ENCODE results near the gene AHCYL1.

AHCYL1 gene

GRCh38 chr1:109977225-109977624 is 7.3 kb upstream of the AHCYL1 start:
- H3K36me3 Mint-ChIP-seq (ENCODE audit: low read depth): no peaks in the 10 kb centered on the region
- H3K9me3 Mint-ChIP-seq: no peaks in the 10 kb centered on the region
- no peak overlapping the region for H3K4me3 Mint-ChIP-seq
- peaks cover 6% of the 10 kb centered on the region for H3K27me3 Mint-ChIP-seq (ENCODE audit: low read depth)
- no peak for TF ChIP-seq CTCF (IDR thresholded peaks at IDR 0.05; ENCODE audit: unreplicated experiment in 3 of 3)
- no peak overlapping the region for H3K27ac Mint-ChIP-seq
- peaks cover 14% of the 10 kb centered on the region for H3K4me1 Mint-ChIP-seq

GRCh38 chr1:109977657-109978378 is 6.7 kb upstream of the AHCYL1 start:
- H3K4me3 Mint-ChIP-seq: no peak overlapping the region
- H3K36me3 Mint-ChIP-seq (ENCODE audit: low read depth): no peaks in the 10 kb centered on the region
- peaks cover 6% of the 10 kb centered on the region for H3K27me3 Mint-ChIP-seq (ENCODE audit: low read depth)
- peaks cover 14% of the 10 kb centered on the region for H3K4me1 Mint-ChIP-seq
- H3K27ac Mint-ChIP-seq: no peak overlapping the region
- no peaks in the 10 kb centered on the region for H3K9me3 Mint-ChIP-seq
- no peak for TF ChIP-seq CTCF (IDR thresholded peaks at IDR 0.05; ENCODE audit: unreplicated experiment in 3 of 3)

GRCh38 chr1:109978761-109979488 is 5.6 kb upstream of the AHCYL1 start:
- Mint-ChIP-seq H3K4me3 (no peak overlapping the region), H3K9me3 (no peaks in the 10 kb centered on the region), H3K27me3 (ENCODE audit: low read depth) (peaks cover 6% of the 10 kb centered on the region), H3K36me3 (ENCODE audit: low read depth) (no peaks in the 10 kb centered on the region), H3K27ac (peak overlapping the region in 1 of 3 experiments; percentile 56), H3K4me1 (peaks cover 22% of the 10 kb centered on the region)
- TF ChIP-seq CTCF (IDR thresholded peaks at IDR 0.05; ENCODE audit: unreplicated experiment in 3 of 3): no peak

- Mint-ChIP-seq H3K9me3 (no peaks in the 10 kb centered on the region), H3K4me3 (no peak overlapping the region), H3K27me3 (ENCODE audit: low read depth) (peaks cover 6% of the 10 kb centered on the region), H3K36me3 (ENCODE audit: low read depth) (no peaks in the 10 kb centered on the region), H3K27ac (peak overlapping the region in 2 of 3 experiments; percentile 26 to 56), H3K4me1 (peaks cover 25% of the 10 kb centered on the region)
- TF ChIP-seq CTCF (IDR thresholded peaks at IDR 0.05; ENCODE audit: unreplicated experiment in 3 of 3): no peak
Measured at GRCh38 chr1:109979489-109980091, 5.0 kb upstream of the AHCYL1 start.

- no peaks in the 10 kb centered on the region for H3K36me3 Mint-ChIP-seq (ENCODE audit: low read depth)
- H3K9me3 Mint-ChIP-seq: no peaks in the 10 kb centered on the region
- H3K27me3 Mint-ChIP-seq (ENCODE audit: low read depth): peaks cover 9% of the 10 kb centered on the region
- H3K4me3 Mint-ChIP-seq: peak overlapping the region in 1 of 3 experiments; percentile 36
- peaks cover 28% of the 10 kb centered on the region for H3K4me1 Mint-ChIP-seq
- peak overlapping the region; percentile 14 to 56 (median 26) for H3K27ac Mint-ChIP-seq
- TF ChIP-seq CTCF (IDR thresholded peaks at IDR 0.05; ENCODE audit: unreplicated experiment in 3 of 3): peak; percentile 41 to 47 (median 44)
Measured at GRCh38 chr1:109980324-109981003, 4.1 kb upstream of the AHCYL1 start.

All from nephron (organoid).